Measurements from ENCODE around the gene PSMB11.
A peak's percentile ranks its signal among the peaks of the same experiment; 100 is the strongest.
"Not testable (repeated sequence)": the region's sequence is repeated elsewhere in the genome, so short reads cannot be mapped to it uniquely, and the experiment has no call there.

PSMB11 gene, protein sequence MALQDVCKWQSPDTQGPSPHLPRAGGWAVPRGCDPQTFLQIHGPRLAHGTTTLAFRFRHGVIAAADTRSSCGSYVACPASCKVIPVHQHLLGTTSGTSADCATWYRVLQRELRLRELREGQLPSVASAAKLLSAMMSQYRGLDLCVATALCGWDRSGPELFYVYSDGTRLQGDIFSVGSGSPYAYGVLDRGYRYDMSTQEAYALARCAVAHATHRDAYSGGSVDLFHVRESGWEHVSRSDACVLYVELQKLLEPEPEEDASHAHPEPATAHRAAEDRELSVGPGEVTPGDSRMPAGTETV

DNA sequence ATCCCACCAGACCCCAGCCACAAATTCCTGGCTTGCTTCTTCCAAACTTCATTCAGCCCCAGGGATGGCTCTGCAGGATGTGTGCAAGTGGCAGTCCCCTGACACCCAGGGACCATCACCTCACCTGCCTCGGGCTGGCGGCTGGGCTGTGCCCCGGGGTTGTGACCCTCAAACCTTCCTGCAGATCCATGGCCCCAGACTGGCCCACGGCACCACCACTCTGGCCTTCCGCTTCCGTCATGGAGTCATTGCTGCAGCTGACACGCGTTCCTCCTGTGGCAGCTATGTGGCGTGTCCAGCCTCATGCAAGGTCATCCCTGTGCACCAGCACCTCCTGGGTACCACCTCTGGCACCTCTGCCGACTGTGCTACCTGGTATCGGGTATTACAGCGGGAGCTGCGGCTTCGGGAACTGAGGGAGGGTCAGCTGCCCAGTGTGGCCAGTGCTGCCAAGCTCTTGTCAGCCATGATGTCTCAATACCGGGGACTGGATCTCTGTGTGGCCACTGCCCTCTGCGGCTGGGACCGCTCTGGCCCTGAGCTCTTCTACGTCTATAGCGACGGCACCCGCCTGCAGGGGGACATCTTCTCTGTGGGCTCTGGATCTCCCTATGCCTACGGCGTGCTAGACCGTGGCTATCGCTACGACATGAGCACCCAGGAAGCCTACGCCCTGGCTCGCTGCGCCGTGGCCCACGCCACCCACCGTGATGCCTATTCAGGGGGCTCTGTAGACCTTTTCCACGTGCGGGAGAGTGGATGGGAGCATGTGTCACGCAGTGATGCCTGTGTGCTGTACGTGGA lies at the start of gene PSMB11:
TSS of gene PSMB11 (plus strand) at position 51 of the 804 bp plus-strand sequence. CDS start at position 65, 14 bp downstream.
- DNase-seq = no peak

DNA sequence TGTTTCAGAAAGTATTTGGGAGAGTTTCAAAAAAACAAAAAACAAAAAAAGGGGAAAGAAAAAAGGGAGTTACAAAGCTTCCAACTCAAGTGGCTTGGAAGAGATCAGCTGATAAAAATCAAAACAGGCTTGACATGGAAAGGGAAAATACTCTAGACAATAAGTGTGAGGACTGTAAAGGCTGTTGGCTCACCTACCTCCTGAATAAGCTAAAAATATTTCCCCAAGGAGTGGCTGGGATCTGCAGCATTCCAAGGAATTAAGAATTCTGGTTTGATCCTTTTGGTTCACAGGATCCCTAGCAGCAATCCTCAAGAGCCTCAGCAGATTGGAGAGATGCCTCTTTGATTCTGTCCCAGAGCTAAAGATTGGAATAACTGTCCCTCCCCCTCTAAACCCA lies 48.5 kb upstream of the PSMB11 start:
- DNase-seq = no peak

DNA sequence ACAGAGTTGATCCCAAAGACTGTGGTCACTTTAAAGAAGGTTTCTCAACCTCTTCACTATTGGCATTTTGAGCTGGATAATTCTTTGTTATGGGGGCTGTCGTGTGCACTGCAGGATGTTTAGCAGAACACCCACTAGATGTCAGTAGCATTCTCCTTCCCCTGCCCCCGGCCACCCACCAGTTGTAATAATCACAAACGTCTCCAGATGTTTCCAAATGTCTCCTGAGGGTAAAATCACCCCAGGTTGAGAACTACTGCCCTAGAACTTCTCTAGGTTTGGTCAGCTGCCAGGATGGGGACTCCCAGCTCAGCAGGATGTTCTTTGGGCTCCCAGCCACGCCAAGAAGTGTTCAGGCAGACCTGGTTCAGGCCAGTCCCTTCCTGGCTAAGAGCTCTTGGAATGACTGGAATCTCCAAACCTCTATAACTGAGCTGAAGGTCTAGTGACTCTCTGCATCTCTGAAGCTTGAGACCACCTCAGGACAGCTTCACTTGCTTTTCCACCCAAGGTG lies 47.2 kb upstream of the PSMB11 start:
- peak; percentile 69 for DNase-seq

DNA sequence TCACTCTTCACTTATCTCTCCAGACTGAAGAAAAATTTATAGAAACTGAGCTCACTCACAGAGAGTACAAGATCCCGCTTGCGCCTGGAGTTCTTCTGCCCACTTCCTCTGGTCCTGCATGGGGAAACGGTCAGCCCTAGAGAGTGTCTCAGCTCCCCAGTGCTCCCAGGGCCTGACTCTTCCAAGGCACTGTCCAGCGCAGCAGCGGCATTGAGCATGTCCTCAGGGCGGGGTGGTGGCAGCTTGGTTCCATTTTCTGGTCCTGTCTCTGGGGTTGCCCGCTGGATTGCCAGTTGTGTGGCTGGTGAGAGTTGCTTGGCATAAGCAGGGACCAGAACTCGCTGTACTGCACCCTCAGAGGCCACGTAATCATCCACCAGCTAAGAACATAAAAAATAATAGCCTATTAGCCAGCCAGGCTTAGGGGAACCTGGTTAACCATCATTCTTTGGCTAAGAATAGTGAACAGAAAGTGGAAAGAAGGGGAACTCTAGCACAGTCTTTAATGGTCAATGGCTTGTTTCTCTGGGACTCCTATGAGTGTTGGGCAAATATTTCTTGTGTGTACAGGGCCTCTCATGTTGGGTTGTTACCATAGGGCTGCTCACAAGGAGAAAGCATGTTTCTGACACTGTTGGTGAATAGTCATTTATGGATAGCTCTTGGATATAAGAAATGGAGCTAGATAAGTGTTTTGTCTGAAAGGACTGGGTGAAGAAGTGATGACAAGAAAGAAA lies 46.0 kb upstream of the PSMB11 start:
- DNase-seq = no peak

DNA sequence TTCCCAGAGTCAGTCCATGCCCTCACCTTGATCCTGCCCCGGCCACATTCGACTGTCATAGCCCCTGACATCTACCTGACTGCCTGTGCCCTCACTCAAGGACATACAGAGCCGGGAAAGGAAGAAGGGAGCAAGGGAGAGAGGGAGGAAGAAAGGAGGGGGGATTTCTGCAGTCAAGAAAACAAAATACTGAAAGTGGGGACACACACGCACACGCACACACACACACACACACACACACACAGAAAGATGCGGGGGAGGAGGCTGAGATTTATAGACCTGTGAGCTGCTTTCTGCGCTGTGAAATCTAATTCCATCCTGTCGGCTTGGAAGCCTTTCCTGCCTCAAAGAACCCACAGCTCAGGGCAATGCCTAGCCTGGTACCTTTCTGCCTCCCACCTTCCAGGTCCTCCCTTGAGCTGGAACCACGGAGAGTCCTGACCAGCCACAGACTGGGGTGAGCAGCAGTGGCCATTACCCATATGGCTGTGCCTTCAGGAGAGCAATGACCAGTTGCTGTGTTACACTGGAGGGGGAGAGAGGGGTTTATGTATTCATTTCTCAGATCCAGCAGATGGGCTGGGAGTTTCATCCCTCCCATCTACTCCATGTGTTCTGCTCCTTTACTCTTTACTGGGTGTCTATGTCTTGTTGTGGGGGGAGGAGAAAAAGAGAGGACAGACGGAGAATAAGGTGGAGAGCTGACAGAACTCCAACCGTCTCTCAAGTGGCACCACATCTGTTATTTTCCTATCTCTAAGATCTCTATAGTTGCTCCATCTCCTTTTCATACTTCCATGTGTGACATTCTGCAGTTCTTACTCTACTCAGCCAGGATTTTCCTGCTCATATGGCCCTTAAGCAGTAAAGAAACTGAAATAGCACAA lies 45.0 kb upstream of the PSMB11 start:
- DNase-seq = no peak

DNA sequence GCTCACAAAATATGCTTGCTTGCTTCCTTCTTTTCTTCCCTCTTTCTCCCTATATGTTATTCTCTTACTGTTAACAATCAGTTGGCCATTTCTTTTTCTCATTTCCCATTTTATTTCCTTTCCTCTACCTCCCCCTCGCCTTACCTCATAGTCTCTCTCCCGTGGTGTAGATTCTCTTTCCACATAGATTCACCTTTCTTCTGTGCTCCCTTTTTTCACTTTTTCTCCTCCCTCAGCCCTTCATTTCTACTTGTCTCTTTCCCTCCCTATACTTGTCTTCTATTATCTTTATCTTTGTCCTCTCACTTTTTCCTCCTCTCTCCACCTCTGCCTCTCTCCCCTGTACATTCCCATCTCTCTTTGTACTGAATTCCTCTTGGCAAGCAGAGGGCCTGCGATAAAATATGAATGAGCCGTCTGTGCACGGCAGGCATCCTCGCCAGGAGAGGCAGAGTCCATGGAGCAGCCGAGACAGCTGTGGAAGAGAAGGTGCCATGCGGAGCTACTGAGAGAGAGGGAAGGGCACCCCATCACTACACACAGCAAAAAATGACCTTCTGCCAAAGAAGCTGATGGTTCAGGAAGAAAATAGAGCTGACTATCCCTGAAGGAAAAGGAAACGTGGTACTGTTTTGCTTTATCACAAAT lies 44.2 kb upstream of the PSMB11 start:
- DNase-seq = no peak

DNA sequence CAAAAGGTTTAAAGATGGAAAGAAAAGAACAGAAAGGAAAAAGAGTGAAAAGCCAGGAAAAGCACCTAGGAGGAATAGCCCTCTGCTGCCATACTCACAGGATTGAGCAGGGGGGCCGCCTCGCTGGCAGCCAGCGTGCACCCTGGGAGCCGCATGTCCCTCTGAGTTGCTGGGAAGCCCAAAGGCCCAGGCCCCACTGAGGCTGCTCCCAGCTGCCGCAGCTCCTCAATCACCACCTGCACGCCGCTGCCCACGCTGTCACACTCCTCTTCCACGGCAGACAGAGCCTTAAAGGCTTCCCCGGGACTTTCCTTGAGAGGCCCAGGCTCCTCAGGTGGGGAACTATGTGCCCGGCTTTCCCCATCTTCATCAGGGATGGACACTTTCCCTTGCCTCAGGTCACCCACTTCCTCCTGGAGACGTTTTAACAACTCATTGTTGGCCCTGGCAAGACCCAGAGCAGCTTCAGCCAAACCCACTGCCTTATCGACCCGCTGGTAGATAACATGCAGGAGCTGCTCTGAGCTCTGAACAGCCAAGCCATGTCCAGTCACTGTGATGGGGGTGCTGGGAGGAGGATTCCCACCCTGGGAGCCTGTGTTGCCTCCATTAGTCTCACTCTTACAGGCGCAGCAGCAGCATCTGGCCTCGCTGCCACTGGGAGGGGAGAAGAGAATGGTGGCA lies 43.5 kb upstream of the PSMB11 start:
- DNase-seq = no peak

DNA sequence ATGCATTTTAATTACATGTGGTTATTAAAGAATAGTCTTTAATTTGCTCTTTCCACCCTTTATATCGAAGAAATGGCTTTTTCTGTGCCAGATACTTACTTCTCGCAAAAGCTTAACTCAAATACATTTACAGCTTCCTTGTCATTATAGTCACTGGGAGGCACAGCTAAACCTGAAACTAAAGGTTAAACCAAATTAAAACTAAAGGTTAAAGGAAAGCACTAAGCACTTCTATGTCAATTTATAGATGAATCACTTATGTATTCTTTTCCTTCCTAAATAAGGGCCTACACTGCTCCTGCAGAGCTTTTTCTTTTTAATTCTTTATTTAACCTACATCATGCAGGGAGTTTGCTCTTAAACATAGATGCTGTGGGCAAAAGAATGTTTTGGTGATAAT lies 41.2 kb upstream of the PSMB11 start:
- DNase-seq = no peak

DNA sequence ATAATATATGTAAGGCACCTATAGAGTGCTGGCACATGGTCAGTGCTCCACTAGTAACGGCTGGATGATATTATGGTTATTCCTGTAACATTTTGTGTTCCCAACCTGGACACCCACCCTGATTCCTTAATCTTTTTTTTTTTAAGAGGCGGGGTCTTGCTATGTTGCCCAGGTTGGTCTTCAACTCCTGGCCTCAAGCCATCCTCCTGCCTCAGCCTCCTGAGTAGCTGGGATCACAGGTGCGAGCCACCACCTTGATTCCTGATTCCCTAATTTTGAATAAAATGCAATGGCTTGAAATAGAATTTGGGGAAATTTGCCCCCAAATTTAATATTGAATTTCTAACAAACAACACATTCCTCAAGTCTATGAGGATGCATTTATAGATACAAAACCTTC lies 39.4 kb upstream of the PSMB11 start:
- DNase-seq = no peak

DNA sequence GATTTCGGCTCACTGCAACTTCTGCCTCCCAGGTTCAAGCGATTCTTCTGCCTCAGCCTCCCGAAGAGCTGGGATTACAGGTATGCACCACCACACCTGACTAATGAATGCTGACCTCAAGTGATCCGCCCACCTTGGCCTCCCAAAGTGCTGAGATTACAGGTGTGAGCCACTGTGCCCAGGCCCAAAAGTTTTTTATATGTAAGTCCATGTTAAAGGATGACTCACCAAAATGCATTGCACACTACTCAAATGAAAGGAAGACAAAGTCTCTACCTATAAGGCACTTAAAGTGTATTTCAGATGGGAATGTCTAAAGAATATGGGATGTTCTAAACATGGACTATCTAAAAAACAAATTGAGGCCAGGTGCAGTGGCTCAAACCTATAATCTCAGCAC lies 37.7 kb upstream of the PSMB11 start:
- DNase-seq = not testable (repeated sequence)

DNA sequence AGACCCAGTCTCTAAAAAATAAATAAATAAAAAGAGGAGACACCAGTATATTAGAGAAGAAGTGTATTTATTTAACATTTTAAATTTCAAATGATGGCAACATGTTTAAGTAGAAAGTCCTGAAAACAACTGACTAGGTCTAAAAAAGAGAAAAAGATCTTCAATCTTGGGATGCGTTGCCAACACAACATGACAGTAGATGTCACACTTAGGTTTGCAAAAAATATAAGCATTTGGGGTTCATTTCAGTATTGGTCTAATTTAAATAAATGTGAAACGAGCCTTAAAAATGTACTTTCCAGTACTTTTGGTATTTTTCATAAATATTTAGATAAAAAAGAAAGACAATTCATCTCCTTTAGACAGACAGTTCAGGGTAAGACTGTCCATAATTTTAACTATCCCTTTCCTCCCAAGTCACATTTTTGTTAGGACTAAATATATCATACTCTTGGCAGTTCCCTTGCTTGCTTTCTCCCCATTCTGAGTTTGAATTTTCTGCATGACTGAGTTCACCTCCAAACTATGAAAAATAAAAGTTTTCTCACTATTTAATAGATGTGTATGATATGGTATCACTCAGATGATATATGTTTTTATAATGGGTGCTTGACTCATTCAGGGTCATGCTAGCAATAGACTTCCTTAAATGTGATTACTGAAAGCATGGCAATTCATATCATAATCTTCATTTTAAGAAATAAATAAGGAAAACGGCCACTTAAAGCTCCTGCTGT lies 36.4 kb upstream of the PSMB11 start:
- no peak for DNase-seq

DNA sequence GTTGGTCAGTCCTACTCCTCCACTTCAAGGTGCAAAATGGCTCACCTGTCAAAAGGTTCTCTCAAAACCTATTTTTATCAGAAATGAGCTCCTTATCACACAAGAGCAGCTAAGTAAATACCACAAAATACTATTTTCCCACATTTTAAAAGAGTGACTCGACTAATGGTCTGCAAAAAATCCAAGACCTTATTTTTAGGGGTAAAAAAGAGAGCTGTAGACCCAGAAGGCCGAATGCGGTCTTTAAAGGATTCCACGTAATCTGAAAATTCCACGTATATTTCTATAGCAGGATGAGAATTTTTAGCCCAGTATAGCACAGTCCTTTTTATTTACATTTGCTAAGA lies 35.9 kb upstream of the PSMB11 start:
- no peak for DNase-seq

DNA sequence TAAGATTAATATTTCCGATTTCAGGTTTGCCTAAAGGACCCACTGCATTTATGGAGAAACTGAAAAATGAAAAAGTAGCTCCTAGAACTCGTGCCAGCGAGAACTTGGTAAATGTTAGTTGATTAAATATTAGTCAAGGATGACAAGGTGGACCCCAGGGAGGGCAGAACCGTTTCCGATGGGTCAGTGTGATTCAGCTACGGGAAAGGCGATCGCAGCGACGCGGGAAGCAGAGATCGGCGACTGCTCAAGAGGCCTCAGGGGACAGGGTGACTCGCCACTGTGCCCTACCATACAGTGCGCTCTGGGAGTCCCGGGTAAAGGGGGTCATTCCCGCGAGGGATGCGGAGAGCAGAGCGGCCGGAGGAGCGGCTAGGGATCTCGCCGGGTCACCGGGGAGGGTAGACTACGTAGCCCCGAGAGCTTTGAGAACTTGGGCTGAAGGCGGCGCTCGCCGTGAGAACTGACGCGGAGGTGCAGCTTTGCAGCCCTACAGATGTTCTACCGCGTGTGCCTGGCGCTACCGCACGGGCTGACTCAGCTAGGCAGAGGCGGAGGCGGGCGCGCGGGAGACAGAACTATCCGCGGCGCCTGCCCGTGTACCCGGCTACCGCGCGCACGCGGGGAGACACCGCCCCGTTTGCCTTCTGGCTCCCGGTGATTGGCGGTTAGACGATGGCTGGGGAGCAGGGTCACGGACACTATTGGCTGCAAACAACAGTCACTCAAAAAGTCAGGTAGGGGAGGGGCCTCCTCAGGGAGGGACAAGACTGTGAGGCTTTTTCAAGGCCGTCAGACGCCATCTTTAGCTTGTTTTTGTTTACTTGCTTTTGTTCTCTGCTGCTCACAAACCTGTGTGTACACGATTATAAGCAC lies 35.2 kb upstream of the PSMB11 start:
- DNase-seq = peak; percentile 99

DNA sequence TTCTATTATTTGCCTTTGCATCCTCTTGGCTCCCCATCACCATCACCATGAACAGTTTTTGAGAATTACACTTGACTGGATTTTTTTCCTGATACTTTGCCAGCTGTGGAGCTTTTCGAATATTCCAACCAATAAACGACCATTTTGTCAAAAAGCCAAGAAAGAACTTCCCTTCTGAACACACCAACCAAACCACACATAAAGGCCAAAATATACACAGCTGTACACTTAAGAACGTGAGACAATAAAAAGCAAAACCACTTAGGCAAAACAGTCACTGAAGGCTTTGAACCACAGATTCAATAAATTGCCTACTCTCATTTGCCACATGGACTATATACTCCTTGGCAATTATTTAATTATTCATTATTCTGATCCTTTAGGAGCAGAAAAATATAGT lies 33.2 kb upstream of the PSMB11 start:
- no peak for DNase-seq

DNA sequence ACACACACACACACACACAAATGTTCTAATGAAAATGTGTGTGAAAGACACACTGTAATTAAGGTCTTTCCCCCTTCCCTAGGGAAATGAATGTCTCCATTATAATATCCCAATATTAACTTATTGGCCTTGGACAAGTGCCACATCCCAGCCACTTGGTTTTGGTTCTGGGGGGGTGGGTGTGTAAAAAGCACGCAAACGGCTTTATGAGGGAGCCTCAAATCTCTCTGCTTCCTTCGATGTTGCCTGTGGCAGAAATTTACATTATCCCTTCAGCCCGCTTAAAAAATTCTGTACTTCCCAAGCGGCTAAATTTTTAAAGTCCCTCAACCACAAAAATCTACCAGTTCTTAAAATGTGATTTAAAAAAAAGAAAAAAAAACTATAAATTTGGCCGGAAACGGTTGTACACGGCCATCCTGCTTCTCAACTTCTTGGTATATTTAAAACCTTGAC lies 32.5 kb upstream of the PSMB11 start:
- no peak for DNase-seq

DNA sequence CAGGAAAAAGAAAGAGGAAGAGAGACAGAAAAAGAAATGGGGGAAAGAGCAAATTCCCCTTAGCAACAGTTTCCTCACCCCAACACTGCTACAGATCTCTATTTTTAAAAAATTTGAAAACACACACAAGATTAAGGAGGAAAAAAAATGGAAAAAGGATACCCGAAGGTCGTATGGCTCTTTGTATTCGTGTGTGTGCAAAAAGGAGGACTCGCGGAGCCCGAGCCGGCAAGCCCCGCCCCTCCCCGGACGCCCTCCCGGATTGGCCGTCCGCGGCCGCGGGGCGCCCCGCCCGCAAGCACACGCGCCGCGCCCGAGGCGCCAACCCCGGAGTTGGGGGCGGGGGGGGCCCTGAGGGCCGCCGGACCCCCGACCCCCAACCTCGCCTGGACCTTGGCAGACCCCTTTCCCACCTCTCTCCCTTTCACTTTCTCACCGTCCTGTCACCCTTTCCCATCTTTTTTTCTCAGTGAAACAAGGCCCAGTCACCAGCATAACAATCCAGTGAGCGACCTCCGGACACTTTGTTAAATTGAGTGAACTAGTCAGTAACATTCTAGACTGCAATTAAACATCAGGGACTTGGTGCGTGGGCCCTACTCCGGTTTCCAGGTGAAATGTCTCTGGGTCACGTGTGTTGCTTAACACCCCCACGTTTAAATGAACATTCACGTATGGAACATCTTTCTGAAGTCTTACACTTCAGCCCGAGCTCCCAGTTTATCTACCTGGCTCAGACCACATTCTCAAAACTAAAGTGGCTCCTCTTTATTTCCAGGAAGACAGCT lies 31.9 kb upstream of the PSMB11 start, which contains the start of gene C14orf93:
TSS of gene C14orf93 (minus strand) at position 205 of the 788 bp plus-strand sequence. CDS start 11,120 bp downstream, outside the sequence.
- peak; percentile 86 for DNase-seq

DNA sequence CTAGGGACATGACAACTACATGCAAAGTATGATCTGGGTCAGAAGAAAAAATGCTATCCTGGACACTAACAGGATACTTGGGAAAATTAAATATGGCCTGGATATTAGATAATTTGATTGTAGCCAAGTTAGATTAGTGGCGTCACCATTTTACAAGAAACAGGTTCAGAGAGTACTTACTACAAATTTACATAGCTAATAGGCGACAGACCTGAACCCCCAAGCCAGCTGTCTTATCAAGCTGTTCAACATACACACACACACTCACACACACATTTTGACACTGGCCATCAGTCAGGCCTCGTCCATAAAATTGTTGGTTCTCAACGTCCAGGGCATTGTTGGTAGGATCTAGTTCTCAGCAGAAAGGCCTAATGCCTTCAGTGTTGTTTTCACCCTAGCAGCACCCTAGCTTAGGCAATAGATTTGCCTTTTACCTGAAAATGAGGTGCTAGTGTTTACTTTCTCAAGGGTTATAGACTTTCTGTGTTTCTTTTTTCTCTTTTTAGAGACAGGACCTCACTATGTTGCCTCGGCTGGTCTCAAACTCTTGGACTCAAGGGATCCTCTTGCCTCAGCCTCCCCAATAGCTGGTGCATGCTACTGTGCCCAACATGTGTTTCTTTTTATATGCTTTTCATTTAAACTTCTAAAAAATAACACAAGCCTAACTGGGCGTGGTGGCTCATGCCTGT lies 28.8 kb upstream of the PSMB11 start:
- no peak for DNase-seq

DNA sequence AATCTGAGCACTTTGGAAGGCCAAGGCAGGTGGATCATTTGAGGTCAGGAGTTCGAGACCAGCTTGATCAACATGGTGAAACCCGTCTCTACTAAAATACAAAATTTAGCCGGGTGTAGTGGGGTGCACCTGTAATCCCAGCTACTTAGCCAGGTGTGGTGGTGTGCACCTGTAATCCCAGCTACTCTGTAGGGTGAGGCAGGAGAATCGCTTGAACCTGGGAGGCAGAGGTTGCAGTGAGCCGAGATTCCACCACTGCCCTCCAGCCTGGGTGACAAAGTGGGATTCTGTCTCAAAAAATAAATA lies 28.3 kb upstream of the PSMB11 start:
- not testable (repeated sequence) for DNase-seq

All from retina (tissue), 1 donor.